Spleen (tissue), 11 donors: ENCODE data around the gene TRIAP1. TPM values are rescaled to one million over a fixed set of nuclear protein-coding genes. Genes with fewer than 3 reads are reported as not detected.

Experiments used
- DNase-seq: peaks from one replicate; pipeline ENCODE4 v3.0.0-alpha.2; 2020
- H3K27ac ChIP-seq, 8 donors: fragments of 200-600 bp; sonication (generic) in 7 of 8; 1 replicate in 4 of 8; 2 replicates in 4 of 8; pipeline versions ENCODE4 v1.5.0 to v1.8.0; 2016 to 2021; ENCODE audit warnings: inconsistent platforms in 4 of 8, mild to moderate bottlenecking in 4 of 8, moderate library complexity in 1 of 8
- H3K27me3 ChIP-seq, 7 donors: fragments of 200-600 bp; sonication (generic) in 6 of 7; replicated peaks in 1 of 7; 1 replicate in 4 of 7; 2 replicates in 3 of 7; pipeline versions ENCODE4 v1.5.0 to v1.8.0; 2016 to 2021; ENCODE audit warnings: inconsistent platforms in 3 of 7, mild to moderate bottlenecking in 1 of 7
- H3K36me3 ChIP-seq, 6 donors: fragments of 200-600 bp; sonication (generic) in 5 of 6; 1 replicate in 4 of 6; 2 replicates in 2 of 6; pipeline versions ENCODE4 v1.5.0 to v1.8.0; 2016 to 2021; ENCODE audit warnings: inconsistent platforms in 2 of 6
- H3K4me1 ChIP-seq, 6 donors: fragments of 200-600 bp; sonication (generic) in 5 of 6; 1 replicate in 3 of 6; 2 replicates in 3 of 6; pipeline versions ENCODE4 v1.5.0 to v1.8.0; 2016 to 2021; ENCODE audit warnings: inconsistent platforms in 3 of 6
- H3K4me3 ChIP-seq, 8 donors: fragments of 200-600 bp; sonication (generic) in 7 of 8; 1 replicate in 4 of 8; 2 replicates in 4 of 8; pipeline versions ENCODE4 v1.5.0 to v1.8.0; 2016 to 2021; ENCODE audit warnings: inconsistent platforms in 4 of 8, mild to moderate bottlenecking in 4 of 8, moderate library complexity in 2 of 8
- H3K9me3 ChIP-seq, 8 donors: fragments of 200-600 bp; sonication (generic) in 7 of 8; 1 replicate in 4 of 8; 2 replicates in 4 of 8; pipeline versions ENCODE4 v1.5.0 to v1.8.0; 2016 to 2021; ENCODE audit warnings: inconsistent platforms in 4 of 8
- CTCF ChIP-seq, 11 experiments: fragments of 200-600 bp in 7 of 11; fragments of 450-650 bp in 4 of 11; sonication (generic) in 4 of 11; IDR thresholded peaks in 8 of 11; conservative IDR thresholded peaks in 3 of 11; 1 replicate in 7 of 11; 2 replicates in 4 of 11; pipeline versions ENCODE4 v1.4.0 to v1.8.0; 2016 to 2021; ENCODE audit warnings: antibody characterized with exemption in 11 of 11, inconsistent platforms in 4 of 11, mild to moderate bottlenecking in 1 of 11
- POLR2A ChIP-seq, 3 donors: fragments of 450-650 bp; IDR thresholded peaks; one replicate each; pipeline ENCODE4 v1.5.1; 2017; ENCODE audit warnings: antibody characterized with exemption in 3 of 3, mild to moderate bottlenecking in 1 of 3
- POLR2AphosphoS5 ChIP-seq, 3 donors: sonication (generic); formaldehyde crosslinking; IDR thresholded peaks; one replicate each; pipeline ENCODE4 v1.5.1; 2017; ENCODE audit warnings: antibody characterized with exemption in 3 of 3
- WGBS, 5 donors: extraction: QIAGEN DNeasy Blood & Tissue Kit in 3 of 5; methylation state at CpG; one replicate each; pipeline versions ENCODE4 v1.1.5 to v1.1.7; 2013 to 2018; 5-methylcytosine and 5-hydroxymethylcytosine counted together
- intact Hi-C: fragments of 100-400 bp; cut with DNase I; formaldehyde crosslinking; loops from one replicate; pipeline ENCODE4 v1.15.0; 2023; ENCODE audit warnings: low total_unique reads
- polyA plus RNA-seq, 3 donors: library from polyadenylated mRNA; stranded (reverse); fragments of 200-250 nt; gene quantifications; one replicate each; pipeline ENCODE4 v1.2.1, GENCODE V29; 2013
- total RNA-seq, 7 donors: library from RNA; depleted of rRNA in 3 of 7; stranded (reverse); fragments of >200 nt in 3 of 7; fragmentation: NEBNext Ultra II Directional in 4 of 7; extraction: Animal tissue kit (Norgen Biotek cat#: 25700) in 4 of 7; gene quantifications; one replicate each; pipeline versions ENCODE4 v1.1.0 to v1.2.1, GENCODE V29; 2016 to 2021
- donor health status: healthy with polysubstance abuse.
- donor health status: DM: no; HTN: no; CAD: no; lungs with moderate emphysema.
- donor health status: DM: no; HTN: no; CAD: no.
- donor health status: Bipolar disorder and iron deficiency.
- donor health status: healthy.
- donor health status: DM: no; HTN: no; CAD: no.
- donor health status: DM: yes; HTN: yes; CAD: no.

TRIAP1 gene
- total and polyA plus RNA-seq, 10 donors, result 10.2 to 35.9 (median 14.9) TPM

- TF ChIP-seq POLR2AphosphoS5 (IDR thresholded peaks at IDR 0.05) (no peak), CTCF (IDR thresholded peaks at IDR 0.05 in 8 of 11, conservative IDR thresholded peaks at IDR 0.05 in 3 of 11) (no peak), POLR2A (IDR thresholded peaks at IDR 0.05) (no peak)
- 81 to 87% (median 85%) methylated on average over 7 of the region's 7 CpGs for WGBS, 5 donors
- Histone ChIP-seq H3K36me3 (peaks cover 0 to 14% (median 0%) of the 10 kb centered on the region in 6 donors), H3K9me3 (no peaks in the 10 kb centered on the region), H3K4me3 (no peak overlapping the region), H3K4me1 (peaks cover 0 to 6% (median 0%) of the 10 kb centered on the region in 6 donors), H3K27ac (no peak overlapping the region), H3K27me3 (no peaks in the 10 kb centered on the region)
- DNase-seq, result no peak
- intact Hi-C loops, result no loop called here
Measured at GRCh38 chr12:120485961-120486881, 40.0 kb upstream of the TRIAP1 start.

GRCh38 chr12:120483621-120484020 is 37.4 kb upstream of the TRIAP1 start:
- H3K36me3 ChIP-seq, result peaks cover 0 to 10% (median 0%) of the 10 kb centered on the region in 6 donors
- H3K4me3 ChIP-seq, result no peak overlapping the region
- no peaks in the 10 kb centered on the region for H3K9me3 ChIP-seq
- 96 to 100% (median 97%) methylated on average over 1 of the region's 1 CpG for WGBS, 5 donors
- no peaks in the 10 kb centered on the region for H3K27me3 ChIP-seq
- intact Hi-C loops, result no loop called here
- peaks cover 0 to 21% (median 0%) of the 10 kb centered on the region in 6 donors for H3K4me1 ChIP-seq
- no peak for DNase-seq
- no peak overlapping the region for H3K27ac ChIP-seq
- TF ChIP-seq CTCF (IDR thresholded peaks at IDR 0.05 in 8 of 11, conservative IDR thresholded peaks at IDR 0.05 in 3 of 11) (no peak), POLR2AphosphoS5 (IDR thresholded peaks at IDR 0.05) (no peak), POLR2A (IDR thresholded peaks at IDR 0.05) (no peak)

GRCh38 chr12:120481022-120481767 is 35.0 kb upstream of the TRIAP1 start:
- no peak overlapping the region for H3K4me3 ChIP-seq
- H3K27me3 ChIP-seq, result no peaks in the 10 kb centered on the region
- TF ChIP-seq POLR2AphosphoS5 (IDR thresholded peaks at IDR 0.05), result no peak
- no peak for TF ChIP-seq POLR2A (IDR thresholded peaks at IDR 0.05)
- H3K36me3 ChIP-seq, result peaks cover 0 to 10% (median 0%) of the 10 kb centered on the region in 6 donors
- intact Hi-C loops, result no loop called here
- H3K27ac ChIP-seq, result peak overlapping the region in 5 of 8 donors; percentile 22 to 72 (median 62)
- peaks cover 0 to 26% (median under 1%) of the 10 kb centered on the region in 6 donors for H3K4me1 ChIP-seq
- no peaks in the 10 kb centered on the region for H3K9me3 ChIP-seq
- 86 to 95% (median 91%) methylated on average over 9 of the region's 9 CpGs for WGBS, 5 donors
- no peak for DNase-seq

GRCh38 chr12:120480211-120480610 is 34.0 kb upstream of the TRIAP1 start:
- Histone ChIP-seq H3K4me3 (no peak overlapping the region), H3K36me3 (peaks cover 0 to 10% (median 0%) of the 10 kb centered on the region in 6 donors), H3K27ac (peak overlapping the region in 6 of 8 donors; percentile 5 to 72 (median 54)), H3K4me1 (peaks cover 0 to 32% (median 3%) of the 10 kb centered on the region in 6 donors), H3K27me3 (no peaks in the 10 kb centered on the region), H3K9me3 (no peaks in the 10 kb centered on the region)
- no peak for TF ChIP-seq POLR2AphosphoS5 (IDR thresholded peaks at IDR 0.05)
- no peak for TF ChIP-seq POLR2A (IDR thresholded peaks at IDR 0.05)
- TF ChIP-seq CTCF (IDR thresholded peaks at IDR 0.05 in 8 of 11, conservative IDR thresholded peaks at IDR 0.05 in 3 of 11), result no peak
- intact Hi-C loops, result no loop called here
- no peak for DNase-seq
- 76 to 85% (median 83%) methylated on average over 1 of the region's 1 CpG for WGBS, 5 donors
